Panc1 (cell line): ENCODE data around the gene RELB. TPM values are rescaled to one million over a fixed set of nuclear protein-coding genes. Genes with fewer than 3 reads are reported as not detected.

Experiments
- ATAC-seq: fragments of 200-7000 bp; cut with Tn5 transposase; 2 replicates; pipeline ENCODE4 v1.9.1; 2020; ENCODE audit warnings: mild to moderate bottlenecking, moderate library complexity
- BruUV-seq: library from RNA; stranded (reverse); fragments of 400-500 nt; replicated peaks from 2 replicates; lab custom pipeline; 2021; lab: Mats Ljungman, UMichigan
- CTCF ChIA-PET: fragments of 300-600 bp; sonication (Branson Sonifier 250); formaldehyde crosslinking; loops from one replicate; lab custom pipeline; 2022; ENCODE audit warnings: antibody characterized with exemption; lab: Charles Lee
- POLR2A ChIA-PET: fragments of 300-600 bp; sonication (Branson Sonifier 250); formaldehyde crosslinking; loops from one replicate; lab custom pipeline; 2022; ENCODE audit warnings: antibody characterized with exemption; lab: Charles Lee
- DNase-seq: peaks from one replicate; pipeline ENCODE4 v3.0.0-alpha.2; 2010; ENCODE audit warnings: low read depth, low spot score
- H3K27ac ChIP-seq: 2 replicates; pipeline ENCODE4 v1.5.1; 2011; ENCODE audit warnings: mild to moderate bottlenecking, low read length, inconsistent platforms
- H3K27me3 ChIP-seq: fragments of 200-500 bp; sonication (Bioruptor generic); 2 replicates; pipeline ENCODE4 v1.6.0; 2014; ENCODE audit warnings: low read length, inconsistent platforms; ENCODE audit not compliant: control insufficient read depth, insufficient read depth
- H3K36me3 ChIP-seq: fragments of 200-500 bp; sonication (Bioruptor generic); 2 replicates; pipeline ENCODE4 v1.5.1; 2014; ENCODE audit warnings: inconsistent platforms, mild to moderate bottlenecking, low read length, moderate library complexity; ENCODE audit not compliant: control insufficient read depth, insufficient read depth
- H3K4me1 ChIP-seq: 2 replicates; pipeline ENCODE4 v1.5.1; 2011; ENCODE audit warnings: inconsistent platforms, mild to moderate bottlenecking, low read length, moderate library complexity; ENCODE audit not compliant: control insufficient read depth, insufficient read depth
- H3K4me3 ChIP-seq, 2 experiments: 2 replicates each; pipeline ENCODE4 v1.5.1; 2011 to 2012; ENCODE audit warnings: low read depth in 2 of 2, low read length in 2 of 2, mild to moderate bottlenecking in 2 of 2, inconsistent platforms in 1 of 2, moderate library complexity in 1 of 2
- H3K9me3 ChIP-seq: fragments of 200-500 bp; sonication (Bioruptor generic); 2 replicates; pipeline ENCODE4 v1.5.1; 2014; ENCODE audit warnings: low read depth, mild to moderate bottlenecking, inconsistent platforms, low read length, moderate library complexity; ENCODE audit not compliant: control insufficient read depth, insufficient read depth
- POLR2AphosphoS5 ChIP-seq: IDR thresholded peaks from 2 replicates; pipeline ENCODE4 v1.6.1; 2012; ENCODE audit warnings: mild to moderate bottlenecking, low read depth, low read length, moderate library complexity
- REST ChIP-seq, 2 experiments: IDR thresholded peaks; 2 replicates each; pipeline ENCODE4 v1.6.1; 2011 to 2012; ENCODE audit warnings: low read depth in 2 of 2, control low read depth in 1 of 2, low read length in 1 of 2, mild to moderate bottlenecking in 1 of 2, moderate library complexity in 1 of 2; ENCODE audit not compliant: insufficient read depth in 1 of 2
- SIN3A ChIP-seq: IDR thresholded peaks from 2 replicates; pipeline ENCODE4 v1.6.1; 2012; ENCODE audit warnings: low read depth, mild to moderate bottlenecking, low read length, moderate library complexity, borderline replicate concordance; ENCODE audit not compliant: insufficient read depth
- in situ Hi-C: cut with HindIII; loops from 2 replicates; pipeline ENCODE4 v1.10.0; 2016; ENCODE audit warnings: low sequenced_read_pairs, low pct_unique_long_range_greater_than_20kb
- intact Hi-C: fragments of 100-400 bp; cut with micrococcal nuclease; formaldehyde crosslinking; loops from one replicate; pipeline ENCODE4 v1.10.0; 2022; ENCODE audit not compliant: unreplicated experiment
- total RNA-seq: library from RNA; stranded (reverse); gene quantifications from one replicate; pipeline ENCODE4 v1.2.1, GENCODE V29; 2021; ENCODE audit not compliant: unreplicated experiment

The RELB gene
- total RNA-seq, 1 experiment from 2014 or later = 28.1 TPM

GRCh38 chr19:45075301-45076028 lies 74.2 kb downstream of the RELB start:
- intact Hi-C loops = no loop called here

GRCh38 chr19:45076029-45076850 lies 75.0 kb downstream of the RELB start, which contains the start of gene ZNF296:
ZNF296 (minus strand) TSS chr19:45076478; CDS start chr19:45076373, 105 bp downstream.
- ChIA-PET CTCF (no interaction called here), POLR2A (no interaction called here)
- intact Hi-C loops = no loop called here
- Histone ChIP-seq H3K4me1 (peaks cover 18% of the 10 kb centered on the region), H3K27ac (peak within 1 kb of the TSS; percentile 82), H3K4me3 (peak within 1 kb of the TSS; percentile 66 to 67), H3K36me3 (peaks cover 4% of the 10 kb centered on the region; the same call in 1 of the 2 replicates), H3K9me3 (no peaks in the 10 kb centered on the region), H3K27me3 (no peaks in the 10 kb centered on the region)
- TF ChIP-seq SIN3A (peak; percentile 50; the same call in 1 of the 2 replicates), REST (IDR thresholded peaks at IDR 0.05; ENCODE audit: insufficient read depth in 1 of 2, low read depth in 2 of 2, low read length in 1 of 2) (no peak)
- no peak for DNase-seq
- BruUV-seq = no TSS peak
- in situ Hi-C loops = no loop called here
- peak; percentile 84 for ATAC-seq

More at GRCh38 chr19:45075301-45076028, 74.2 kb downstream of the RELB start:
- no TSS peak for BruUV-seq
- POLR2A ChIA-PET = interaction anchor here (0.7 kb wide), 1 partner anchor 37 kb away, joined by 5 read pairs; no protein-coding TSS in a partner anchor
- no peak for TF ChIP-seq REST (IDR thresholded peaks at IDR 0.05; ENCODE audit: insufficient read depth in 1 of 2, low read depth in 2 of 2, low read length in 1 of 2)
- TF ChIP-seq SIN3A = no peak
- TF ChIP-seq POLR2AphosphoS5 = no peak
- Histone ChIP-seq H3K4me3 (peak overlapping the region; percentile 66 to 67), H3K27ac (peak overlapping the region; percentile 79), H3K36me3 (peaks cover 4% of the 10 kb centered on the region; the same call in 1 of the 2 replicates), H3K27me3 (no peaks in the 10 kb centered on the region), H3K9me3 (no peaks in the 10 kb centered on the region), H3K4me1 (peaks cover 18% of the 10 kb centered on the region)
- DNase-seq (no peak), ATAC-seq (peak; percentile 84)
- in situ Hi-C loops = no loop called here
- CTCF ChIA-PET = no interaction called here
